ENCODE results near the gene SEC22A. TPM values are rescaled to one million over a fixed set of nuclear protein-coding genes. Genes with fewer than 3 reads are reported as not detected.

The SEC22A gene
- total and polyA plus RNA-seq, 2 of the 8 experiments (the other 6 are each of a cell fraction or from before 2014, with no cell fraction given), result 10.6 to 17.1 TPM

DNA sequence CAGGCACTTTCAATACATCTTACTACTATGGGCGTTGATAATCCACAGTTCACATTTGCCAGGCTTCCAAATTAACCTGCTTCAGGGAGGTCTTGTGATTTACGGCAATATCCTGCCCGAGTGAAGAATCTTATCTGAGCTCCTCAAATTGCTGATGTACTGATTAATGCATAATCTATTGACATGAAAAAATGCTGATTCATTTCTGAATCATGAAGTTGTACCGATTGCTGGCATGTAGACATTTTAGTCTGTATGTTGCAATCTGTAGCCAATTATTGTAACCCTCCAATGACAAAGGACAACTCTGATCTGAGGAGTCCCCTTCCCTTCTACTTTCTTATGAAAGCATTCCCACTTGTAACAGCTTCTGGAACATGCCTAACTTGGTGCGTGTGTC lies 97.2 kb downstream of the SEC22A start (continued):
- TF ChIP-seq CHD7 (IDR thresholded peaks at IDR 0.05; ENCODE audit: insufficient replicate concordance, low read length), result no peak
- no peak for TF ChIP-seq CEBPB (IDR thresholded peaks at IDR 0.05; ENCODE audit: low read depth, low read length)
- TF ChIP-seq YY1 (IDR thresholded peaks at IDR 0.05; ENCODE audit: low read depth, low read length), result no peak
- TF ChIP-seq POLR2A (IDR thresholded peaks at IDR 0.05; ENCODE audit: control extremely low read depth in 1 of 2, low read depth in 2 of 2, low read length in 2 of 2), result no peak
- TF ChIP-seq RAD21 (IDR thresholded peaks at IDR 0.05 in 1 of 2, conservative IDR thresholded peaks at IDR 0.05 in 1 of 2; ENCODE audit: low read depth in 2 of 2, low read length in 2 of 2), result no peak
- TF ChIP-seq JUN (IDR thresholded peaks at IDR 0.05; ENCODE audit: low read depth, low read length), result no peak
- TF ChIP-seq RNF2 (IDR thresholded peaks at IDR 0.05; ENCODE audit: borderline replicate concordance, low read depth, low read length, missing control alignments, poor library complexity, severe bottlenecking), result no peak
- no peak for TF ChIP-seq E2F6 (IDR thresholded peaks at IDR 0.05)
- no peak for TF ChIP-seq NRF1 (IDR thresholded peaks at IDR 0.05; ENCODE audit: low read depth, low read length)
